Stimulated activated CD8-positive, alpha-beta memory T cell treated with anti-CD3 and anti-CD28 coated beads, Interleukin-4, amount 100 ng/mL, for 24 hours (primary cell): ENCODE measurements around the gene CFP.
A peak's percentile ranks its signal among the peaks of the same experiment; 100 is the strongest.
"Not testable (repeated sequence)": the region's sequence is repeated elsewhere in the genome, so short reads cannot be mapped to it uniquely, and the experiment has no call there.

Experiments used
- DNase-seq: peaks from one replicate; pipeline ENCODE4 v3.0.0-alpha.2; 2020; ENCODE audit warnings: low read depth

CFP gene

GRCh38 chrX:47603125-47603524 lies 26.6 kb downstream of the CFP start:
- DNase-seq = not testable (repeated sequence)

- no peak for DNase-seq
These were observed 32.5 kb downstream of the CFP start for GRCh38 chrX:47597222-47597621.

- no peak for DNase-seq
These were observed 33.5 kb downstream of the CFP start for GRCh38 chrX:47596256-47596655.

- DNase-seq = no peak
These were observed 33.9 kb downstream of the CFP start for GRCh38 chrX:47595716-47596251.

- DNase-seq = no peak
These were observed 36.2 kb downstream of the CFP start for GRCh38 chrX:47593522-47593921.

GRCh38 chrX:47590984-47591383 lies 38.7 kb downstream of the CFP start:
- DNase-seq = no peak

- no peak for DNase-seq
These were observed 41.6 kb downstream of the CFP start for GRCh38 chrX:47587906-47588735.

GRCh38 chrX:47587091-47587891 lies 42.4 kb downstream of the CFP start:
- DNase-seq = no peak

- DNase-seq = no peak
These were observed 43.5 kb downstream of the CFP start for GRCh38 chrX:47586043-47586787.

GRCh38 chrX:47585273-47585672 lies 44.5 kb downstream of the CFP start:
- no peak for DNase-seq

- no peak for DNase-seq
These were observed 45.0 kb downstream of the CFP start for GRCh38 chrX:47584714-47585113.

GRCh38 chrX:47583240-47583861 lies 46.4 kb downstream of the CFP start:
- no peak for DNase-seq

GRCh38 chrX:47581731-47582647 lies 47.7 kb downstream of the CFP start, which contains the start of gene TIMP1:
Gene TIMP1, plus strand, starts transcription at chrX:47582436. Its CDS starts 980 bp downstream, at chrX:47583416.
- peak; percentile 75 for DNase-seq

- no peak for DNase-seq
These were observed 50.2 kb downstream of the CFP start for GRCh38 chrX:47579537-47579936.

- no peak for DNase-seq
These were observed 51.0 kb downstream of the CFP start for GRCh38 chrX:47578692-47579091.

GRCh38 chrX:47577901-47578300 lies 51.8 kb downstream of the CFP start:
- DNase-seq = no peak

GRCh38 chrX:47577424-47577823 lies 52.3 kb downstream of the CFP start:
- no peak for DNase-seq

GRCh38 chrX:47576021-47576898 lies 53.5 kb downstream of the CFP start:
- DNase-seq = no peak

- no peak for DNase-seq
These were observed 55.0 kb downstream of the CFP start for GRCh38 chrX:47574547-47575301.
